ENCODE results near the gene KPNB1.

DNA sequence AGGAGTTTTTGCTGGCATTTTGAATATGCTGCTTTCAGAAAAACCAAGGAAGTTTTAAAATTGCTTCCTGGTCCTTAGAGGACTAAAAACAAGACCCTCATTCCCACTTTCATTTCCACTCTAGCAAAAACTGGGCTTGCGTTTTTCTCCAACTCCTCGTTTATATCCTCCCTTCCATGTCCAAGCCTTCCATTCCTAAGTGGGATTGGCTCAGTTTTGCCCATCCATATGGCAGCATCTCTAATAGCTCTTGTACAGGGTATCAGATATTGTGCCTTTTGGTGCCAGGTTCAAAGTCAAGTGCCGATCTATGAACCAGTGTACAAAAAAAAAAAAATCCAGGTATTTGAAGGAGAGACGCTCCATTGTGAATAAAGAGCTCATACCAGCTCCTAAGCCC lies 34.3 kb downstream of the KPNB1 start:
- TF ChIP-seq, protein P1, sequence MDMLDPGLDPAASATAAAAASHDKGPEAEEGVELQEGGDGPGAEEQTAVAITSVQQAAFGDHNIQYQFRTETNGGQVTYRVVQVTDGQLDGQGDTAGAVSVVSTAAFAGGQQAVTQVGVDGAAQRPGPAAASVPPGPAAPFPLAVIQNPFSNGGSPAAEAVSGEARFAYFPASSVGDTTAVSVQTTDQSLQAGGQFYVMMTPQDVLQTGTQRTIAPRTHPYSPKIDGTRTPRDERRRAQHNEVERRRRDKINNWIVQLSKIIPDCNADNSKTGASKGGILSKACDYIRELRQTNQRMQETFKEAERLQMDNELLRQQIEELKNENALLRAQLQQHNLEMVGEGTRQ (IDR thresholded peaks at IDR 0.05), result no peak
- TF ChIP-seq RFX5 (IDR thresholded peaks at IDR 0.05), result no peak
- TF ChIP-seq, protein P2, sequence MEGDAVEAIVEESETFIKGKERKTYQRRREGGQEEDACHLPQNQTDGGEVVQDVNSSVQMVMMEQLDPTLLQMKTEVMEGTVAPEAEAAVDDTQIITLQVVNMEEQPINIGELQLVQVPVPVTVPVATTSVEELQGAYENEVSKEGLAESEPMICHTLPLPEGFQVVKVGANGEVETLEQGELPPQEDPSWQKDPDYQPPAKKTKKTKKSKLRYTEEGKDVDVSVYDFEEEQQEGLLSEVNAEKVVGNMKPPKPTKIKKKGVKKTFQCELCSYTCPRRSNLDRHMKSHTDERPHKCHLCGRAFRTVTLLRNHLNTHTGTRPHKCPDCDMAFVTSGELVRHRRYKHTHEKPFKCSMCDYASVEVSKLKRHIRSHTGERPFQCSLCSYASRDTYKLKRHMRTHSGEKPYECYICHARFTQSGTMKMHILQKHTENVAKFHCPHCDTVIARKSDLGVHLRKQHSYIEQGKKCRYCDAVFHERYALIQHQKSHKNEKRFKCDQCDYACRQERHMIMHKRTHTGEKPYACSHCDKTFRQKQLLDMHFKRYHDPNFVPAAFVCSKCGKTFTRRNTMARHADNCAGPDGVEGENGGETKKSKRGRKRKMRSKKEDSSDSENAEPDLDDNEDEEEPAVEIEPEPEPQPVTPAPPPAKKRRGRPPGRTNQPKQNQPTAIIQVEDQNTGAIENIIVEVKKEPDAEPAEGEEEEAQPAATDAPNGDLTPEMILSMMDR (IDR thresholded peaks at IDR 0.05), result no peak
- TF ChIP-seq RCOR1 (IDR thresholded peaks at IDR 0.05; ENCODE audit: low read depth, low read length), result no peak
- TF ChIP-seq EP300 (IDR thresholded peaks at IDR 0.05), result no peak
- no peak for TF ChIP-seq HEYL (CRISPR knock-in tag; IDR thresholded peaks at IDR 0.05)
- TF ChIP-seq RAD21 (conservative IDR thresholded peaks at IDR 0.05 in 1 of 2, IDR thresholded peaks at IDR 0.05 in 1 of 2), result no peak
- no peak for TF ChIP-seq HDAC2 (IDR thresholded peaks at IDR 0.05)
- TF ChIP-seq, protein P3, sequence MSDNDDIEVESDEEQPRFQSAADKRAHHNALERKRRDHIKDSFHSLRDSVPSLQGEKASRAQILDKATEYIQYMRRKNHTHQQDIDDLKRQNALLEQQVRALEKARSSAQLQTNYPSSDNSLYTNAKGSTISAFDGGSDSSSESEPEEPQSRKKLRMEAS (IDR thresholded peaks at IDR 0.05), result no peak
- TF ChIP-seq, protein P4, sequence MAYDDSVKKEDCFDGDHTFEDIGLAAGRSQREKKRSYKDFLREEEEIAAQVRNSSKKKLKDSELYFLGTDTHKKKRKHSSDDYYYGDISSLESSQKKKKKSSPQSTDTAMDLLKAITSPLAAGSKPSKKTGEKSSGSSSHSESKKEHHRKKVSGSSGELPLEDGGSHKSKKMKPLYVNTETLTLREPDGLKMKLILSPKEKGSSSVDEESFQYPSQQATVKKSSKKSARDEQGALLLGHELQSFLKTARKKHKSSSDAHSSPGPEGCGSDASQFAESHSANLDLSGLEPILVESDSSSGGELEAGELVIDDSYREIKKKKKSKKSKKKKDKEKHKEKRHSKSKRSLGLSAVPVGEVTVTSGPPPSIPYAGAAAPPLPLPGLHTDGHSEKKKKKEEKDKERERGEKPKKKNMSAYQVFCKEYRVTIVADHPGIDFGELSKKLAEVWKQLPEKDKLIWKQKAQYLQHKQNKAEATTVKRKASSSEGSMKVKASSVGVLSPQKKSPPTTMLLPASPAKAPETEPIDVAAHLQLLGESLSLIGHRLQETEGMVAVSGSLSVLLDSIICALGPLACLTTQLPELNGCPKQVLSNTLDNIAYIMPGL (CRISPR knock-in tag; IDR thresholded peaks at IDR 0.05; ENCODE audit: borderline replicate concordance), result no peak
- TF ChIP-seq CHD2 (IDR thresholded peaks at IDR 0.05; ENCODE audit: low read length, partially characterized antibody), result no peak
- TF ChIP-seq POLR2A (IDR thresholded peaks at IDR 0.05; ENCODE audit: low read length), result no peak

Data from A549 (cell line).